Fibroblast of gingiva (primary cell): Measurements from ENCODE around the gene DENND6B.
A peak's percentile ranks its signal among the peaks of the same experiment; 100 is the strongest.
"Not testable (repeated sequence)": the region's sequence is repeated elsewhere in the genome, so short reads cannot be mapped to it uniquely, and the experiment has no call there.

Experiments used
- DNase-seq: peaks from one replicate; pipeline ENCODE4 v3.0.0-alpha.2; 2011; ENCODE audit warnings: low read depth

DENND6B gene

DNA sequence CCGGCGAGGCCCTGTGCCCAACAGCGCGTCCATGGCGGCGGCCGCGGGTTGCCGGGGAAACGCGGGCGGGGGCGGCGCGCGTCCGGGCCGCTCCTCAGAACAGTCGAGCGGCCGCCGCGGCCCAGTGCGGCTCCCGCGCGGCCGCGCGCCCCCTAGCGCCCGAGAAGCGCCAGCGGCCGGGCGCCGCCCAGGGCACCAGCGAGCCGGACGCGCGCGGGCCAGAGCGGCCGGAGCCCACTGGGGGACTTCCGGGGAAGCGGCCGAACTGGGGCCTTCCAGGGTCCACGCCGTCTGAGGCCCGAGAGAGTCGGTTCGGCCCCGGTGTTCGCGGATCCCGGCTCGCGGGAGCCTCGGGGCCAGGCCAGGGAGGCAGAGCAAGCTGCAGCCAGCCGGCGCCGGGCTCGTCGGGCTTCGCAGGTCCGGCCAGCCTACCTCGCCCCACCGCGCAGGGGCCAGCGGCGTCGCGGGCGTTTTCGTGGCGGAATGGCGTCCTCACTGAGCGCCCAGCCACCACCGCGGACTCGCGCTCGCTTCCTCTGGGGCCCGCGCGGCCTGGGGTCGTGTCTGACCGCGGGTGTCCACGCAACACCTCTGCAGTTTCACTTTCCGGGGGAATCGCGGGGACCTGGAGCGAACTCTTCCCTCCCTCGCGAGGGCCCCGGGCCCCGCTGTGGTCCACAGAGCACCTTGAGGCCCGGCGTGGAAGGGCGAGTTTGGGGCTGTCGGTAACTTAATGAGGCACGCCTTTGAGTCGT, at the start of gene DENND6B:
Gene DENND6B (minus strand): TSS at position 57 of the 755 bp plus-strand sequence. CDS start 24 bp downstream, at position 33.
- DNase-seq, result peak; percentile 73

DNA sequence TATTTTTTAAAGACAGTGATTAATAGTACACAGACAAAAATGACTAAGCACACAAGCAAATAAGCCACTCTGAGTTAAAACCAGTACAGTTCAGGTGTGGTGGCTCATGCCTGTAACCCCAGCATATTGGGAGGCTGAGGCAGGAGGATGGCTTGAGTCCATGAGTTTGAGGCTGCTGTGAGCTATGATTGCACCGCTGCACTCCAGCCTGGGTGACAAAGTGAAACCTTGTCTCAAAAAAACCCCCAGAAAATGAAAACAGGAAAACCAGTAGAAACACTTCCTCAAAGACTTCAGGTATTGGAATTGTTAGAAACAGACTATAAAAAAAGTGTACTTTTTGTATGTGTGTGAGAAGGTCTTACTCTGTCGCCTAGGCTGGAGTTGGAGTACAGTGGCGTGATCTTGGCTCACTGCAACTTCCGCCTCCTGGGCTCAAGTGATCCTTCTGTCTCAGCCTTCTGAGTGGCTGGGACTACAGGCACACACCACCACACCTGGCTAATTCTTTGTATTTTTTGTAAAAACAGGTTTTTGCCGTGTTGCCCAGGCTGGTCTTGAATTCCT, 49.4 kb upstream of the DENND6B start:
- DNase-seq, result no peak

DNA sequence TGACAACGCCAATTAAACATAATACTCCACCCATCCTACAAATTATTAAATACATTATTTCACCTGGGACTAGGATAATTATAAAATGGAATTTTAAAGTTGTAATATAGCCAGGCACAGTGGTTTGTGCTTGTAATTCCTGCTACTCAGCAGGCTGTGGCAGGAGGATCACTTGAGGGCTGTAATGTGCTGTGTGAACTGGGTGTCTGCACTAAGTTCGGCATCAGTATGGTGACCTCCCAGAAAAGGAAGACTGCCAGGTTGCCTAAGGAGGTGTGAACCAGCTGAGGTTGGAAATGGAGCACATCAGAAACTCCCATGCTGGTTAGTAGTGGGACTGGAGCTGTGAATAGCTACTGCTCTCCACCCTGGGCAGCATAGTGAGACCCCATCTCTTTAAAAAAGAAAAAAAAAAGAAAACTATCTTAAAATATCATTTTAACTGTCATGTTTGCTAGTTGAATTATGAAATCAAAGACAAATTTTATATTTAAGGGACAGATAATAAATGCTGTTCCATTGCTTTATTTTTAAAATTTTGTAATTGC, 44.4 kb upstream of the DENND6B start:
- no peak for DNase-seq

DNA sequence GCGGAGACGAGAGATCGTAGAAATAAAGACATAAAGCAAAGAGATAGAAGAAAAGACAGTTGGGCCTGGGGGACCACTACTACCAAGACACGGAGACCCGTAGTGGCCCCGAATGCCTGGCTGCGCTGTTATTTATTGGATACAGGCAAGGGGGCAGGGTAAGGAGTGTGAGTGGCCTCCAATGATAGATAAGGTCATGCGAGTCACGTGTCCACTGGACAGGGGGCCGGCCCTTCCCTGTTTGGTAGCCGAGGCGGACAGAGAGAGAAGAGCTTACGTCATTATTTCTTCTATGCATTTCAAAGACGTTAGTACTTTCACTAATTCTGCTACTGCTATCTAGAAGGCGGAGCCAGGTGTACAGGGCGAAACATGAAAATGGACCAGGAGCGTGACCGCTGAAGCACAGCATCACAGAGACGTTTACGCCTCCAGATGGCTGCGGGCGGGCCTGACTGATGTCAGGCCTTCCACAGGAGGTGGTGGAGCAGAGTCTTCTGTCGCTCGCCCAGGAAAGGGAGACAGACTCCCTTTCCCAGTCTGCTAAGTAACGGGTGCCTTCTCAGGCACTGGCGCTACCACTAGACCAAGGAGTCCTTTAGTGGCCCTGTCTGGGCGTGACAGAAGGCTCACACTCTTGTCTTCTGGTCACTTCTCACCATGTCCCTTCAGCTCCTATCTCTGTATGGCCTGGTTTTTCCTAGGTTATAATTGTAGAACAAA, 41.1 kb upstream of the DENND6B start:
- DNase-seq, result no peak

DNA sequence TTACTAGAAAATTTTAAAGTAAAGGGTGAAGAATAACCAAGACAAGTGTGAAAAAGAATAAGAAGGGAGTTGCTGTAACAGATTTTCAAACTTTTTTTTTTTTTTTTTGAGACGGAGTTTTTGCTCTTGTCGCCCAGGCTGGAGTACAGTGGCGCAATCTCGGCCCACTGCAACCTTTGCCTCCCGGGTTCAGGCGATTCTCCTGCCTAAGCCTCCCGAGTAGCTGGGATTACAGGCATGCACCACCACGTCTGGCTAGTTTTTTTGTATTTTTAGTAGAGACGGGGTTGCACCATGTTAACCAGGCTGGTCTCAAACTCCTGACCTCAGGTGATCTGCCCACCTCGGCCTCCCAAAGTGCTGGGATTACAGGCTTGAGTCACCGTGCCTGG, 37.0 kb upstream of the DENND6B start:
- not testable (repeated sequence) for DNase-seq

DNA sequence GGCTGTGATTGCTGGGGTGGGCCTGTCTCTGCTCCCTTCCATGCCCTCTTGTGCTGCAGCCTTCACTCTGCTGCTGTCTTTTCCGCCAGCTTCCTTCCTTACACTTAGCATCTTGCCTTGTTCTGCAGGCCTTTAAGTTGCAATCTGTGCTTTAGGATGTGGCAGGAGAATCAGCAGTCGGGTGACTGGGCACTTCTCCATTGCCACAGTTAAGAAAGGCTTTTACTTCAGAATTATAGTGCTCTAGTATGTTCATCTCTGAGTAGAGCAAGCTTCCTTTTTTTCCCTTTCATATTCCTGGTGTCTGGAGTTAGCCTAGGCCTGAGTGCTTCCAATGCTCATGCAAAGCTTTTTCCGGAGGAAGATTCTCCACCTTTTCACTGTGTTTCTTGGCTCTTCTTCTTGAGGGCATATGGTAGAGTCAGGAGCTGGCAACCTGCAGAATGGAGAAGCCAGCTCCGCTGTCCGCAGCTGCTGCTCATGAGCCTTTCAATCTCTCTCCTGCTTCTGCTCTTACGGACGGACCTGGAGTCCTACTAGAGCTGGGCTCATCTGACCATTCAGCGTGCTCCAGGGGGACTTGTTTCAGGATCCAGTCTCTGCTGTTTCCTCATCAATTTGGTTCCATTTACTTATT, 36.5 kb upstream of the DENND6B start:
- no peak for DNase-seq

GRCh38 chr22:50361688-50362087, 34.9 kb upstream of the DENND6B start:
- no peak for DNase-seq

GRCh38 chr22:50361222-50361621, 34.4 kb upstream of the DENND6B start:
- DNase-seq, result no peak

GRCh38 chr22:50360578-50360977, 33.8 kb upstream of the DENND6B start:
- DNase-seq, result no peak

- no peak for DNase-seq
These were observed 30.9 kb upstream of the DENND6B start for GRCh38 chr22:50357756-50358155.

DNA sequence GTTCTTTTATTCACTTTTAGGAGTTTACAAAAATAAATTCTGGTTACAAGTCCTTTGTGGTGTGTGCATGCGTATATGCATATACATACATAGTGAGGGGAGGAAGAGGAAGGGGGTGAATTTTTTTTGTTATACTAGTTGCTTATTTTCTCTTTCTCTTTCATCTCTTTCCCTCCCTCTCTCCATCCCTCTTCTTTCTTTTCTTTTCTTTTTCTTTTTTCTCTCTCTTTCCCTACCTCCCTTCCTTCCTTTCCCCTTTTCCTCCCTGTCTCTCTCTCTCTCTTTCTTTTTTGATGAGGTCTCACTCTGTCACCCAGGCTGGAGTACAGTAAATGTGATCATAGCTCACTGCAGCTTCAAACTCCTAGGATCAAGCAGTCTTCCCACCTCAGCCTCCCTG, 30.4 kb upstream of the DENND6B start:
- DNase-seq, result no peak

DNA sequence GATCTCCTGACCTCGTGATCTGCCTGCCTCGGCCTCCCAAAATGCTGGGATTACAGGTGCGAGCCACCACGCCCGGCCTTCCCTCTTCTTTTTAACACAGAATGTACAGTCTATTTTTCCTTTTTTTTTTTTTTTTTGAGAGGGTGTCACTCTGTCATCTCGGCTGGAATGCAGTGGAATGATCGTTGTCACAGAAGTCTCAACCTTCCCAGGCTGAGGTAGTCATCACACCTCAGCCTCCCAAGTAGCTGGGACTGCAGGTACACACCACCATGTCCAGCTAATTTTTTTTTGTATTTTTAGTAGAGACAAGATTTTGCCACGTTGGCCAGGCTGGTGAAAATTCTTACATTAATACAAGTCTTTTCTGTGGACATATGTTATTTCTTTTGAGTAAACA, 29.4 kb upstream of the DENND6B start:
- DNase-seq, result no peak

GRCh38 chr22:50348058-50348457, 21.2 kb upstream of the DENND6B start:
- DNase-seq, result no peak

DNA sequence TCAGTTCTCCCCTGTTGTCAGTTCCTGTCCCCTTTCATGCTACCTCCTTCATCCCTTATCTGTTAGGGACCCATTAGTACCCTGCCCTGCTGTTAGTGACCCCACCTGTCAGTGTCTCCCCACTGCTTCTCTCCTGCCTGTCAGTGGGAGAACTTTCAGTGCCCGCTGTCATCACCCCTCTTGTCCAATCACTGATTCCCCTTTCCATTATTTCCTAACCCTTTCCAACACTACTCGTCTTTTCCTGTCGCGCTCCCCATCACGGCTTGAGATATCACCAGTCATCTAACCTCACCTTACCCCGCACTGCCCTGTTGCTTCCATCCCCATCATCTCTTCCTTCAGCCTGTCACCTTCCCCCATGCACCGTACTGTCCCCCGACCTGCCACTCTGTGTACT, 20.3 kb upstream of the DENND6B start:
- DNase-seq, result no peak

- DNase-seq, result no peak
These were observed 19.7 kb upstream of the DENND6B start for GRCh38 chr22:50346470-50346869.

- no peak for DNase-seq
These were observed 16.7 kb upstream of the DENND6B start for GRCh38 chr22:50343541-50343935.

DNA sequence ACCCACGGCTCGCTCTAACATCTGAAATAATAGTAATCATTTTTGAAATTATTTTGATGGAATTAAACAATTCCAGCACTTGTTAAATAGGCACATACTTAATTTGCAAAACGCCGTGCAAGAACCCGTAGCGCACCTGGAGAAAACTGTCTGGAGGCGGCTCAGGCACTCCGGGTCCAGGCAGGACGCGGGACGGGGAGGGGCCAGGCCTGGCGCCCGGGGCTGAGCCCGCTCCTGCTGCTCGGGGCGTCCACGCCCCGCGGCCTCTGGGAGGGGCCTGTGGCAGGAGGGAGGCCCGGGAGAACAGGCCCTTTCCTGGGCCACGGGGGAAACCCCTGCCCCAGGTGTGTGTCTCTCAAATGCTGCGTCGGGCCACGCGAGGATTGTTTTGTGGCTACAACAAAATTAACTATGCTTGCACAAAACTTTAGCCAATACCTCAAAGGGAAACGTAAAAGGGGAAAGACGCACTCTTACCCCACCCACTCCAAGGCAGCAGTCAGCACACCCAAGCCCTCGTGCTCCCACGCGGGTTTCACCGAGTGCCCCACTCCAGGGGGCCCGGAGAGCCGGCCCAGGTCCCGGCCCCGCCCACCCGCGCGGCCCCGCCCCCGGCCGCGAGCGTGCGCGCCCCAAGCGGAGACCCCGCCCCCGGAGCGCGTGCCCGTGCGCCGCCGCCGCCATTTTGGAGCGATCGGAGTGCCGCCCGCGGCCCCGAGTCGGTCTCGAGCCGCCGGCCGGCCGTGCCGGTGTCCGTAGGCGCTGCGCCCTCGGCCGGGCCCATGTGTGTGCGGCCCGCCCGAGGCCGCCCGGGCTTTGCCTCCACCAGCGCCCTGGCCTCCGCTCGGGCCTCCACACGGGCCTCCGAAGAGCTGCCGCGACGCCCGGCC, 16.1 kb upstream of the DENND6B start, which contains the start of gene PPP6R2:
Gene PPP6R2 (plus strand): TSS at position 677 of the 890 bp plus-strand sequence. CDS start 50,582 bp downstream, outside the sequence.
- peak; percentile 63 for DNase-seq

DNA sequence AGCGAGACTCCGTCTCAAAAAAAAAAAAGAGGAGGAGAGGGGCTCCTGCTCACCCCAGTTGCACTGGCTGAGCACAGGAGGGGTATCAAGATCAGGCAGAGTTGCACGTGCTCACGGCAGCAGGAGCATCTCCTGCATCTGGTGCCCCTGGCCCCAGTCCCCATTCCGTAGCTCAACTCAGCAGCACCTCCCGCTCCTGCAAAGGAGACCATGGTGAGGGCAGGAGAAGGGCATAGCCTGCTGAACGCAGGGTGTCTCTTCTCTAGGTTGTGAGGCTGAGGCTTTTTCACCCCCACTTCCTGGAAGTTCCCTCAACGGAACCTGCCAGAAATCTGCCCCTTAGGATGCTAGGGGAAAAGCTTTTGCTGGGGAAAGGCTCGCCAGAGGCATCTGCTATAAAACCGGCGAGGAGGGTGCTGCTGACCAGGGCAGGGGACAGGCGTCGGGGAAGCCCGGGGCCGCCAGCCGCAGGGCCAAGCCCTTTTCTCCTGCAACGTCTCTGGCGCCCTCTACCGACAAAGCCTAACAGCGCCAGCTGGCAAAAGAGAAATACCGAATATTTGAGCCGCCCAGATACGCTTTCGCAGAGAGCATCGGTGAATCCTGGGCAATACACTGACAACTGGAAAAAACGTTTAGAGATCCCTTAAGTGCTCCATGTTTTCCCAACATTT, 15.3 kb upstream of the DENND6B start:
- peak; percentile 74 for DNase-seq

GRCh38 chr22:50339945-50340879, 13.4 kb upstream of the DENND6B start:
- DNase-seq, result no peak
